Right kidney (tissue), 1 donor: ENCODE results near the gene SUSD3.
A peak's percentile ranks its signal among the peaks of the same experiment; 100 is the strongest.

Source experiments
- DNase-seq: peaks from one replicate; pipeline ENCODE4 v3.0.0-alpha.2; 2016

The SUSD3 gene

DNA sequence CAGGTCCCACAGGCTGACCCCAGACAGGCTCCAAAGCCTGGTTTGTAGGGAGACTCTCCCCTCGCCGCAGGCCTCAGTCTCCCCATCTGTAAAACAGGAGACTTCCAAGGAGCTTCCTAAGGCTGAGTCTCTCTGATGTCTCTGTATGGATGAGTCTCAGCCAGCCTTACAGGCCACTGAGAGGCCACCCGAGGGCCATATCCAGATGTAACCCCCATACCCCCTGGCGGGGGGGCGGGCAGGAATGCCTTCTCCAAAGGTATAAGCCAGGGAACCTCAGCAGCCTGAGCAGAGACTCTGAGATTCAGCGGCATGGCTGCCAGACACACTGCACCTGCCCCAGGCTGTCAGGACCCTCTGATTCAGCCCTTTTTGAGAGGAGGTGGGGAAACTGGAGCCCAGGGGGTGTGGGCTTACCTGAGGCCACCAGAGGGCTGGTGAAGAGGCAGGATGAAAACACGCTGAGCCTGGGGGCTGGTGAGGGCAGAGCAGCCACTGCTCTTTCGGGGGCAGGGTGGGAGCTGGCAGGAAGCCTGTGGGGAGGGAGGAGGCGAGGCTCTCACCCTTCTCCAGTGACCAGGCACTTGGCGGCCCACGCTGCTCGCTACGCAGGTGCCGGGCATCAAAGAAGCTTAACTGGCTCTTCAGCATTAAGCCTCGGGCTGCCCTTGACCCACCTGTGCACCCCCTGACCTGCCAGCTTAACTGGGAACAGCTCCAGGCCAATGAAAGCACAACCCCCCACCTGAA is 5.5 kb upstream of the SUSD3 start:
- no peak for DNase-seq

DNA sequence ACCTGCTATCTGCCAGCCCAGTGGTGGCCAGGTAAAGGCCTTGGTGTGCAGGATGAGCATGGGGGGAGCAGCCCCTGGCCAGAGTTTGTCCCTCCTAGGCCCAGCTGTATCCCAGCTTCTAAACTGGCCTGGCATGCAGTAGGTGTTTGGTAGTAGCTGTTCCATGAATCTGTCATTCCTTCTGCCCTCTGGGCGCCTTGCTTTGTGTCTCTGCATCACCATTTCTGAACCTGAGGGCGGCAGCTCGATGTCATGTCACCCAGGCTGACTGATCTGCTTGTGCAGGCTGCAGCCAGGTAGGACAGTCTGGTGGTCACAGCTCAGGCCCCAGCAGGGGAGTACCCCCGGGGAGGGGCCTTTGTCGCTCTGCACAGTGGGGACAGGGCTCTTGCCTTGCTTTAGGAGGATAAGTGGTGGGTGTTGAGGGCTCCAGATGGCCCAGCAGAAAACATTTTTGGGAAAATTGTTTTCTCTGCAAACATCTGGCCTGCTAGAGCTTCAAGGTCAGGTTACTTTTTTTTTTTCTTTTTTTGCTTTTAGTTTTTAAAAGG is 4.6 kb upstream of the SUSD3 start:
- DNase-seq: no peak

DNA sequence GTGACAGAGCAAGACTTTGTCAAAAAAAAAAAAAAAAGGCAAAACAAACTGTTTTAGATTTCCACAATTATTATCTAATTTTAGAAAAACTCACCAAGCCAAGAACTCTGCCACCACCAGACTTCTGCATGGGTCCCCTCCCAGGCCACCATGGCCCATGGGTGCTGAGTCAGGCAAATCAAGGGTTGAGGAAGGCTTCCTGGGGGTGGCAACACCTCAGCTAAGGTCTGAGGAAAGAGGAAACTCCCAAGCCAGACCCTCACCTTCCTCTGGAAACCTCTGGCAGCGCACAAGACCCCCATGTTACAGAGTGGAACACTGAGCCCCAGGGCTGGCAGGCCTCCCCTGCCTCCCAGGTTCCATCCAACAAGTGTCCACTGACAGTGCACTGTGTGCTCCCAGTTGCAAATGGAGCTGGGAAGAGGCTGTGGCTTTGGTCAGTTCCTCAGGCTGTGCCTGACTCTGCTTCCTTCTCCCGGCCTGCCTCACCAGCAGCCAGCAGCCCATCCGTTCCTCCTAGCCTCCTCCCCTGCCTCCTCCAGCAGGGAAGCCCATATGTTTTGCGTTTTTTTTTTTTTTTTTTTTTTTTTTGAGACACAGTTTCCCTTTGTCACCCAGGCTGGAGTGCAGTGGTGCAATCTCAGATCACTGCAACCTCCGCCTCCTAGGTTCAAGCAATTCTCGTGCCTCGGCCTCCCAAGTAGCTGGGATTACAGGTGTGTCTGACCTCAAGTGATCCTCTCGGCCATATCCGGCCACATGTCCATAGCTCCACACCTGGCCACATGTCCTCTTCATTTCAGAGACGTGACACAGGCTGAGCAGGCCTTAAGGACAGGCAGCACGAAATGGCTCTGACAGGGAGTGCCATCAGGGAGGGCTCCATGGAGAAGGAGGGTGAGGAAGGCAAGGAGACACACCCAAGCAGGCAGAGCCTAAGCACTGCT is 3.5 kb upstream of the SUSD3 start:
- no peak for DNase-seq

DNA sequence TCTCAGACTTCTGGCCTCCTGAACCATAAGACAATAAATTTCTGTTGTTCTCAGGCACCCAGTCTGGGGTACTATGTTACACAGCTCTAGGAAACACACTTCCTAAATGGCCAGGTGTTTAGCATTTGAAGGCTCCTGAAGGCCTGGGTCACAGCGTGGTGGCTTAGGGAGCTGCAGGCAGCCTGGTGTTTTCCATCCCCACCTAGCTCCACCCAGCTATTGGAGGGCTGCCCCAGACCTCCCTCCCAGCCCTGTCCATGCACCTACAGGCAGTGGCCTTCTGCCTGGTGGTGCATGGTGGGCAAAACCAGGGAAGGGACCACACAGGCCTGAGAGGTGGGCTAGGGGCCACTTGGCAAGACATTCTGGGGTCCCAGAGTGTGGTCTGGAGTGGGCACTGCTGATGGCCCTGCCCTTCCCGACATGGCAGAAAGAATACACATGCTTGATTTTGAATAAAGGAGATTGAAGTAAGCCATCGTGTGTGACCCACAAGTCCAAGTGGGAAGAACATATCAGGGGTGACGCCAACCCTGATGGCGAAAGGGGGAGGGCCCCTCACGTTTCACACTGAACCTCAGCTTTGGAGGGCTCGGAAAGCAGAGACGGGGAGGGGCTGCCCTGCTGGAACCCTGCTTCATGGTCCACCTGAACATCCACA is 1.3 kb upstream of the SUSD3 start:
- DNase-seq: peak; percentile 23

DNA sequence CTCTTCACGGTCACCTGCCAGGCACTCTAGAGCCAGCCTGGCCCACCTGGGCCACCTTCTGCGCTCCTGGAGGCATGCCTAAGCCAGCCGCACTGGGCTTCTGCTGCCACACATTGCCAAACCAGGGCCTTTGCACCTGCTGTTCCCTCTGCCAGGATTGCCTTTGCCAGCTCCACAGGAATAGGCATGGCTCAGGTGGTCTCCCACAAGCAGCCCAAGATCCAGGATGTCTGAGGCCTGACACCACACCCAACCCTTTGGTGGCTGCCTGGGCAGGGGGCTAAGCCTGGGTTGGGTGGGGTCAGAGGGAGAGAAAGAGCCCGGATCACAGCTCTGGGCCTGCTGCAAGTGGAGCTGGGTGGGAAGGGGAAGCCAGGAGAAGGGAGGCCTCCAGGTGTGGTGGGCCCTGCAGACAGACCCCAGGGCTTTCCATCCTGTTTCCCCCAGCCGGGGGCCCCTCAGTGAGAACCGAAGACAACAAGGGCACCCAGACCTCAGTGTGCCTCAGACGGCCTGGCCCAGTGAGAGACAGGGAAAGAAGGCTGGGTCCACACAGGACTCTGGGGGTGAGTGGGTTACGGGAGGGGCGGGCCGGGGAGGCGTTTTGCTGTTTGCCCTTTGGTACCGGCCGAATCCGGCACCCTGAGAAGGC is 672 bp upstream of the SUSD3 start:
- peak; percentile 46 for DNase-seq

DNA sequence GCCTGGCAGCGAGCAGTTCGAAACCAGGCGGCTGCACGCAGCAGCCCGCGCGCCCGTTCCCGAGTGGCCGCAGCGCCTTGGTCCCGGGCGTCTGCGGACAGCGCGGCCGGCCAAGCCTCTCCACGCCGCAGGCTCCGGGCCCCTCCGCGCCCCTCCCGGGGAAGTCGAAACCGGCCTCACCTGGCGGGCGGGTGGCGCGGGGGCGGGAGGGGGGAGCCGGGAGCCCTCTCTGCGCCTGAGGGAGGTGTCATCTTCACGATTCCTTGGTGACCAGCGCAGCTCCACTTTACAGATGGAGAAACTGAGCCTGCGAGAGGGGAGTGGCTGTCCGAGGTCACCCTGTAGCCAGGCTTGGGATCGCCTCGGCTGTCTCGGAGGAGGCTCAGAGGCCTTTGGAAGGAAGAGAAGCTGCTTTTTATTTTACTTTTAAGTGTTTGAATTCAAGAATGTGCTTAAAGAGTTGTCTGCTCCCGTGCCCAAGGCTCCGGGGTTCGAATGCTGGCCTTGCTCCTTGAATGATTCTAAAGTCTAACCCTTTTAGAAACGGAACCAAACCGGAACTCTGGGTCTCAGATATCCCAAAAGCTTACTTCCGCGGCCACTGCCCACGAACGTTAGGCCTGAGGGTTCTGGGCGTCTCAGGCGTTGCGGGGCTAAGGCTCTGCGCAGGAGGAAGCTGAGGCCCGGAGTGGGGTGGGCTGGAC is 662 bp downstream of the SUSD3 start:
- peak; percentile 30 for DNase-seq

DNA sequence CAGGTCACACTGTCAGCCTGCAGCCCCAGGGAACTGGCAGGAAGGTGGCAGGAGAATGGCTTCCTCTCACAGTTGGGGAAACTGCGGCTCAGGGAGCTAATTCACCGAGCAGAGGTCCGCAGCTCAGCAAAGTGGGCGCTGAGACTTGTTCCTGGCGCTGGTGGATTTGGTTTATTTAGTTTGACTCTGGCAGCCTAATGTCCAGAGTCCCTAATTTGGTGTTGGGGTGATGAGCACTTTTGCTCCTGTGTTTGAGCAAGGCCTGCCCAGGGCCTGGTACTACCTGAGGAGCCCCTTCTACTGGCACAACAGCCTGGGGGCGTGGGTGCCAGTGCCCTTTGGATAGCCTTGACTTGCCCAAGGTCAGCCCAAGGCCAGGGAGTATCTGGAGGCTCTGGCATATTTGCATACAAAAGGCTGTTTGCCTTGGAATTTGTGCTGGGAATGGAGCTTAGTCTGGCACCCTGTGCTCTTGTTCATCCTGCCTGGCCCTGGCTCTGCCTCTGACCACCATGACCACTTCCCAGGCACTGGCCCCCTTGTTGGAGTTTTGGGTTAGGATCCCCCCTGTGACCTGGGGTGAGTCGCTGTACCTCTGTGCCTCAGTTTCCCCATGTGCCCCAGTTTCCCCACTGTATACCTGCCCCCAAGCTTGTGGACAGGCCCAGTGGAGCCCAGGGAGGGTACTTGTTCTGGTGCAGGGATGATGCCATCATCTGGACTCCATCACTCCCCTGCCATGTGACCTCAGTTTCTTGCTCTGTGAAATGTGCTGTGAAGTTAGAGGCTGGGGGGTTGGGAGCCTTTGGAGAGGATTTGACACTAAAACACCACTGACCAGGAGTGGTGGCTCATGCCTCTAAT is 1.4 kb downstream of the SUSD3 start:
- DNase-seq: peak; percentile 29

DNA sequence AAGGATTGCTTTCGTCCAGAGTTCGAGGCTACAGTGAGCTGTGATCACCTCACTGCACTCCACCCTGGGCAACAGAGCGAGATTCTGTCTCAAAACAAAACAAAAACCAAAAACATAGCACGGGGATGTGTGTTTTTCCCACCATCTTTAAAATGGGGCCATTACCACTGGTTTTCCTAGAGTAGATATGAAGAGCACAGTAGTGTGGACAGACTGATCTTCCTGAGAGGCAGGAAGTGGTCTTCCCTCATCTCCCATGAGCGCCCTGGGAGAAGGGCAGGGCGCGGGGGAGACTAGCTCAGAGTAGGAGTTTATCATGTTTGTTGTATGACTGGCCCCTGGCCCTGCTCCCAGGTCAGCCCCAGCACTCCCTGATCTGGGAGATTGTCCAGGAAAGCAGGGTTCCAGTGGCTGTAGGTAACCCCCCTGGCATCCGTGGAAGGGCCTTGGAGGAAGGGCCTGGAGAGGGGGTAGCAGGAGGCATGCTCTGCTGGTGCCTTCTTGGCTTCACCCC is 2.3 kb downstream of the SUSD3 start:
- DNase-seq: peak; percentile 16

DNA sequence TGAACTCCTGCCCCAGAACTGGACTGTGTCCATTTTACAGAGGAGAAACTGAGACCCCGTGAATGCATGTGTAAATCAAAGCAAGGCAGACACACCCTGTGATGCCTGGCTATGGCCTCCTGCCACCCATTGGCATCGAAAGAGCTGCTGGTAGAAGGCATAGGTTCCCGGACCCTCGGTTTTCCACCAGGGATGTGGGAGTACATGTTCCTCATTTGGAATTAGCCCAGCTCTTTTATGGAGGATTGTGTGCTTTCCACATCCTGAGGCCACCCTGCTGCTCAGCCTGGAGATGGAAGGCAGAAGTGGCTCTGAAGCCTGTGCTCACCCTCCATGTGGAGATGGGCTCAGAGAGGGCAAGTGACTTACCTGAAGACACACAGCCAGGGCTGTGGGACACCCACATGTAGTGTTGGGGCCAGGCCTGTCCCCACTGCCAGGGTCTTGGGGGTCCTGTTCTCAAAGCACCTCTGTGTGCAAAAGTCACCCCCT is 2.8 kb downstream of the SUSD3 start:
- DNase-seq: peak; percentile 21

DNA sequence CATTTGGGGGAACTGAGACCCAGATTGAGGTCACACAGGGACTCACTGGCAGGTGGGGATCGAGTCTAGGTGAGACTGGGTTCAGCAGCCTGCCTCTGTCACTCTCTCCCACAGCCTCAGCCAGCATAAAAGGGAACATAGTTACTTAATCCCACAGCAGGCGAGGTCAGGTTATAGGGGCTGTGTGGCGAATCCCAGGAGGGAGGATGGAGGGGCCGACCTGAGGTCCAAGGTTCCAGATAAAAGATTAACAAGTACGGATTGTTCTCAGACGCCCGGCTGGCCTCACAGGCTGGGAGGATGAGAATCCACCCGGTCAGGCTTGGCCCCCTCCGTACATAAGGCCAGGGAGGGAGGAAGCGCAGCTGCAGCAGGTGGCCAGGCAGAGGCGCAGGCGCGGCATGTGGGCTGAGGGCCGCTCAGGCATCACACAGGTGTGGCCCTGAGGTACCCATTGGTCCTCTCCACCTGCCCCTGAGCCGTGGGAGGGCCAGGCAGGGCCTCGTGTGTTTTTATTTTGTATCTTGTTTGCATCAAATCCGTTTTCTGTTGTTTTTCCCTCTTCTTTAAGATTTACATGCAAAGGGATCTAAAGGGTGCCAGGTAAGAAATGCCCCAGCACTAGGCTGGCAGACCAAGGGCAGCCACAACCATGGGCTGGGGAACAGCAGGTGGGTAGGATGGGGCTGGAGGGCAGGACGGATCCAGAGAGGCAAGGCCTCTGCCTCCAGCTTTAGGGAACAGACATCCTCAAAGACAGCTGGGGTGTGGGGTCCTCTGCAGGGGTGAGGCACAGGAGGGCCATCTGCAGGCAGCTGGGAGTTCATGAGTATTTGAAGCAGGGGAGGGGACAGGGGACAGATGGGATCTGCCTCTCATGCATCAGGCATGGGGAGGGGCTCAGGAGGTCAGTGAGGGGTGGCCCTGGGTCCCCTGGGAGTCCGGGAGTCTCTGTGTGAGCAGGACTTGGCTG is 3.6 kb downstream of the SUSD3 start:
- DNase-seq: peak; percentile 42

DNA sequence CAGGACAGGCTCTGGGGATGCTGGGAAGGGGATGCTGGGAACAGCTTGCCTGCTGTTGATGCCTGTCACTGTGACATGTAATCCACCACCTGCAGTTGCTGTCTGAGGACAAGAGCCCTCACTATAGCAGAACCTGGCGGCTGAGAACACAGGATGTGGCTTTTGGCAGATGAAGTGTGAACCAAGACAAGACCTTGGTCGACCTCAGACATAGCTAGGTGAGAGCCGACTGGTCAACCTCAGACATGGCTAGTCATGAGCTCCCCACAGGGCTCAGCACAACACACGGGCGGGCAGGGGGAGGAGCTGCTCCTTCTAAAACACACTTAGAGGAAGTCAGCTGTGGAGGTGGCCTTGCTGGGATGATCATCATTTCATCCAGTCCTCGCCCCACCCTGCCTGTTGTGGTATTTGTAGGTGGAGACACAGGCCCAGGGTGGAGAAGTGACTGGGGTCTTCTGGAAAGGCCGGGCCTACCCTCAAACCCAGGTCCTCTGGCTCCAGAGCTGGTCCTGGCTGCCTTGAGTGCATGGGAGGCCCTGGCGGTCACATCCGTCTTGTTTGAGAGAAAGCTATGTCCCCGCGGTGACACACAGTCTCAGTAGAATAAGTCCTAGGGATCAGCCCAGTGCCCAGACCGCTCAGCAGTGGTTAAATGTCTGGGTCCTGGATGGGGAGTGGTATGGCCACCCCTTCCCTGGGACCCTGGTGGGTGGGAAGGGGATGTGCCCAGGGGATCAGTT is 6.1 kb downstream of the SUSD3 start:
- no peak for DNase-seq

DNA sequence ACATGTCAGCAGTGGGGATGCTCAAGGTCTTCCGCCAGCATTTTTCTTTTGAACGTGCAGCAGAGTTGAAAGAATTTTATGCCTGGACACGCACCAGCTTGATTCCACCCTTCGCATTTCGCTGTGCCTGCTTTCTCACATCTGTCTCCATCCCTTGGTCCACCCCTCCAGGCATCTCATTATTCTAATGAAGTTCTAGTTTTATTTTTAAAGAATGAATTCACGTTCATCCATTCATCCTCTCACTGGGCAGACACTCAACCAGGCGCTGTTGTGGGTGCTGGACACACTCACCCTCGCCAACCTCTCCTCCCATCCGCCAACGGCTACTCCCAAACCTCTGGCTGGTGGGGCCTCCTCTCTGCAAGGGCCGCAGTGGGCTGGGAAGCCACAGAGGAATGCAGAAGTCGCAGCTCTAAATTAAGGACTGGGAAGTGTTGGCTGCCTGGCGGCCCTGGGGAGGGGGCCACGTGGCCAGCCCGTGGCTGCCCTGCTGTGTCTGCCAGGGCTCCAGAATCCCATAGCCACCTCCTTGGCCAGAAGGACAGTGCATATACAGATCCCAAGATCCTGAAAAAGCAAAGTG is 6.7 kb downstream of the SUSD3 start:
- no peak for DNase-seq

DNA sequence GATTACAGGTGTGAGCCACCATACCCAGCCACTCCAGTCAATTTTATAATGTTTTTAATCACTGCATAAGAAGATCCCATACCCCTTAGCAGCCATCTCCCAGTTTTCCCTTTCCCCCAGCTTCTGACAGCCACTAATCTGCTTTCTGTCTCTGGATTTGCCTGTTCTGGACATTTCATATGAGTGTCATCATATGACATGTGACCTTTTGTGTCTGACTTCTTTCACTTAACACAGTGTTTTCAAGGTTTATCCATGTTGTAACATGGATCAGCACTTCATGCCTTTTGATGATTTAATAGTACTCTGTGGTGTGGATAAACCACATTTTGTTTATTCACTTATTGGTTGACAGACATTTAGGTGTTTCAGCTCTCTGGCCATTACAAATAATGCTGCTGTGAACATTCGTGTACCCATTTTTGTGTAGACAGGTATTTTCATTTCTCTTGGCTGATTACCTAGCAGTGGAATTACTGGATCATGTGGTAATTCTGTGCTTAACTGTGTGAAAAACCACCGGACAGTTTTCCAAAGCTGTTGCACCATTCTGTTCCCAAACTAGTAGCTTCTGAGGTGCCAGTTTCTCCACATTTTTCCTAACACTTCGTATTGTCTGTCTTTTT is 8.6 kb downstream of the SUSD3 start:
- DNase-seq: no peak

DNA sequence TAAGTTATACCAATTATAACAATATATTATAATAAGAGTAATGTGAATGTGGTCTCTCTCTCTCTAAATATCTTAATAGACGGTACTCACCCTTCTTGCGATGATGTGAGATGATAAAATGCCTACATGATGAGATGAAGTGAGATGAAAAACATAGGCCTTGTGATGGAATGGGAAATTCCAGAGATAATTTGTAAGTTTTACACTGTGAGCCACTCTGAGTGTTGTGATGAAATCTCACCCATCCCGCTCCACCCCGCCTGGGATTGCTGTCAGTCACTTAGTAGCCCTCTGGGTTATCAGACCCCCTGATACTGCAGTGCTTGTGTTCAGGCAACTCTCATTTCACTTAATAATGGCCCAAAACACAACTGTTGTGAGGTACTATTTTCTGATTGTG is 10.5 kb downstream of the SUSD3 start:
- no peak for DNase-seq

DNA sequence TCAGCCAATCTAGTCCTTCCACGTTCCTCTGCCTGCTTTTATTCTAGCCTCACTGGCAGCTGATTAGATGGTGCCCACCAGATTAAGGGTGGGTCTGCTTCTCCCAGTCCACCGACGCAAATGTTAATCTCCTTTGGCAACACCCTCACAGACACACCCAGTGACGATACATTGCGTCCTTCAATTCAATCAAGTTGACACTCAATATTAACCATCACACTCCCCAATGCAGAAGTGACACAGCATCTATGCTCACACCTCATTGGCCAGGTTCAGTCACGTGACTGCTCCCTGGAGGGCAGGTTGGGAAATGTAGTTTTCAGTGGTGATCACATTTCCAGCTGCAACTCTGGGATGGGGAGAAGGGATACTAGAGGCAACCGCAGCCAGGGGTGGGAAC is 13.0 kb downstream of the SUSD3 start:
- DNase-seq: no peak

DNA sequence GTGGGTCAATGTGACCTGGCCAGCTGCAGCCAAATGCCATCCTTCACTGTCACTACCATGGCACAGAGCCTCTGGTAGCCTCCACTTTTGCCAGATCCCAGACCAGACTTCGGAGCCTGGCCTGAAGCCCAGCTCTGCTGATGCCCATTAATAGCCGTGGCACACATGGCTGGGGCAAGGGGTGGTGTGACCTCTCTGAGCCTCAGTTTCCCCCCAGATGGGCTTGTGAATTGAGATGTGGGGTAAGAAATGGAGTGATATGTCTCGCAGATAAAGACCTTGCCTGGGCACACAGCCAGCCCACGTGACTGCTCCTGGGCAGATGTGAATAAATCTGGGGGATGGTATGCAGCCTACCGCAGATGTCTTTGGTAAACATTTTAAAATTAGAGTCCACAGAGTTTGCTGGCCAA is 13.9 kb downstream of the SUSD3 start:
- DNase-seq: no peak

DNA sequence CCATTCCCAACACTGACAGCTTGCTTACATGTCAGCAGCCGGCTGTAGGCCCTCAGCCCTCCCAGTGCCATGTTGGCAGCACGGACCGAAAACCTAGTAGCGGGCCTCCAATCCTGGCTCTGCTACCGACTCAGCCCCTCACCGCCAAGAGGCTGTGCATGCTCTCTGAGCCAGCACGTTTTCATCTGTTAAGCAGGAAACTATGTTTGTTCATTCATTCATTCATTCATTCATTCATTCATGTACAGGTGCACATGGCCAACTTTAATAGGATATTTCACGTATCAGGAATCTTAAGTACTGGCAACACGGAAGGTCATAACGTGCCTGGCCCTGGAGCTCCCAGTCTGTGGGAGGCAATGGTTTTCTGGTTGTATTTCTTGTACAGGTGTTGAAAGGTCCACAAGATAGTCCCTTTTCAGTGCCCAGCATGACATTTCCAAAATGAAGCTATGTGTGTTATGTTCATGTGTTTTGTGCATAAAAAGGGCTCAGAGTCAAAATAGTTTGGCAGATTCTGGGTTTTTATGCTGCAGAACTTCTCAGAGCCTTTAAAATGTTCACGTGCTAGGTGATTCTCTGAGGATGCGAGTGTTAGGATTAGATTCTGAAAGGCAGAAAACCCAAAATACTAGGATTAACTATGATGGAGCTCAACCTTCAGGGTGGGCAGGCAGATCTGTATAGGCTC is 17.7 kb downstream of the SUSD3 start:
- no peak for DNase-seq
